GM06990 (cell line): ENCODE data around the gene XKRX.

ENCODE experiments used
- DNase-seq: peaks from one replicate; pipeline ENCODE4 v3.0.0-alpha.2; 2011; ENCODE audit not compliant: insufficient read length; ENCODE audit errors: extremely low read depth
- H3K27me3 ChIP-seq: replicated peaks from 2 replicates; pipeline ENCODE4 v1.6.0; 2011; ENCODE audit warnings: low read length; ENCODE audit not compliant: control insufficient read depth, insufficient read depth
- H3K36me3 ChIP-seq: 2 replicates; pipeline ENCODE4 v1.5.1; 2011; ENCODE audit warnings: low read length; ENCODE audit not compliant: control insufficient read depth, insufficient read depth
- H3K4me3 ChIP-seq: replicated peaks from 2 replicates; pipeline ENCODE4 v1.5.1; 2011; ENCODE audit warnings: low read depth, mild to moderate bottlenecking, control low read depth, low read length
- CTCF ChIP-seq: IDR thresholded peaks from 2 replicates; pipeline ENCODE4 v1.5.1; 2011; ENCODE audit warnings: low read length, control low read depth, mild to moderate bottlenecking, inconsistent platforms; ENCODE audit not compliant: insufficient read depth, poor library complexity, severe bottlenecking

Gene XKRX

DNA sequence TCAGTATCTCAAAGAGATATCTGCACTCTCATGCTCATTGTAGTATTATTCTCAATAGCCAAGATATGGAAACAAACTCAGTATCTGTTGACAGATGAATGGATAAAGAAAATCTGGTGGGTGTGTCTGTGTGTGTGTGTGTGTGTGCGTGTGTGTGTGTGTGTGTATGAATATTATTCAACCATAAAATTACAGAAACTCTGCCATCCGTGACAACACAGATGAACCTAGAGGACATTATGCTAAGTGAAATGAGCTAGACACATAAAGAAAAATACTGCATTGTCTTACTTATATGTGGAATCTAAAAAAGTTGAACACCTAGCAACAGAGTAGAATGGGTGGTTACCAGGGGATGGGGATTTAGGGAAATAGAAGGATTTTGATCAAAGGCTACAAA is 13.2 kb downstream of the XKRX start:
- H3K27me3 ChIP-seq: no peaks in the 10 kb centered on the region
- H3K4me3 ChIP-seq: no peak overlapping the region
- DNase-seq: no peak
- H3K36me3 ChIP-seq: no peaks in the 10 kb centered on the region
- no peak for TF ChIP-seq CTCF

GRCh38 chrX:100913111-100913510 is 15.6 kb downstream of the XKRX start:
- Histone ChIP-seq H3K36me3 (no peaks in the 10 kb centered on the region), H3K4me3 (no peak overlapping the region), H3K27me3 (no peaks in the 10 kb centered on the region)
- TF ChIP-seq CTCF: no peak
- no peak for DNase-seq

DNA sequence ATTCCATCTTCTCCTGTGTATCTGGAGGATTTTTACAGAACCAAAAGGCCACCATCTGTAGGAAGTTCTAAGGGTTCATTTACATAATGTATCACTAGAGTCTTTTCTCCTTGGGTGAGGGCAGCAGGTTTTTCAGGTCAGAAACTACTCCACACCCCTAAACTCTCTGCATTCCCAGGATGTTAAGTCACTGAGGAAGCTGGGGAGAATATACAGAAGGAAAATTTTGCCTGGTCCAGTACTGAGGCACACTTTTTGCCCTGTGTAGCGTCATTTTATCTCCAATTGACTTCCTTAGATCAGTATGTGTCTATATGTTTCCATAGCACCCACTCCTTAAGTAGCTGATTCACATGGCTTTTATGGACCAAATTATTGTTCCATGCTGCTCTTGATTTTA is 17.0 kb downstream of the XKRX start:
- DNase-seq: no peak
- Histone ChIP-seq H3K4me3 (no peak overlapping the region), H3K27me3 (no peaks in the 10 kb centered on the region), H3K36me3 (no peaks in the 10 kb centered on the region)
- TF ChIP-seq CTCF: no peak

- H3K27me3 ChIP-seq: no peaks in the 10 kb centered on the region
- no peak for DNase-seq
- no peak for TF ChIP-seq CTCF
- H3K4me3 ChIP-seq: no peak overlapping the region
- no peaks in the 10 kb centered on the region for H3K36me3 ChIP-seq
These were observed 23.1 kb downstream of the XKRX start for GRCh38 chrX:100905620-100906019.

DNA sequence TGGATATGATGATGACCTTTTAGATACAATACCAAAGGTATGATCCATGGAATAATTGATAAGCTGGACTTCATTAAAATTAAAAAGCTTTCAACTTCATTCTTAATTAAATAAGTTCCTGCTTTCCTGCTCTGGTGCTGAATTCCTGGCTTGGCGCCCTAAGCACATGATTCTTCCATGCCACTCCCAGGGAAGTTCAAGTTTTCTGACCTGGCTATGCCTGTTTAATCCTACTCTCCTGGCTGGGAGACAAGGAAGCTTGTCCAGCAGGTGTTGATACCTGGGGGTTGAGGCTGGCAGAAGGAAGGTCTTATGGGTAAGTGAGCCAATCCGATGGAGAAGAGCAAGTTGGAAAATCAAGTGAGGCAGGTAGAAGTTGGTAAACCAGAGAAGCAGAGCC is 24.3 kb downstream of the XKRX start:
- TF ChIP-seq CTCF: no peak
- H3K4me3 ChIP-seq: no peak overlapping the region
- no peaks in the 10 kb centered on the region for H3K27me3 ChIP-seq
- H3K36me3 ChIP-seq: no peaks in the 10 kb centered on the region
- no peak for DNase-seq

GRCh38 chrX:100895365-100896075 is 33.2 kb downstream of the XKRX start:
- H3K27me3 ChIP-seq: no peaks in the 10 kb centered on the region
- no peak overlapping the region for H3K4me3 ChIP-seq
- DNase-seq: peak; percentile 15
- H3K36me3 ChIP-seq: no peaks in the 10 kb centered on the region
- TF ChIP-seq CTCF: peak; percentile 57
